ENCODE results near the gene SELE.

Gene SELE

DNA sequence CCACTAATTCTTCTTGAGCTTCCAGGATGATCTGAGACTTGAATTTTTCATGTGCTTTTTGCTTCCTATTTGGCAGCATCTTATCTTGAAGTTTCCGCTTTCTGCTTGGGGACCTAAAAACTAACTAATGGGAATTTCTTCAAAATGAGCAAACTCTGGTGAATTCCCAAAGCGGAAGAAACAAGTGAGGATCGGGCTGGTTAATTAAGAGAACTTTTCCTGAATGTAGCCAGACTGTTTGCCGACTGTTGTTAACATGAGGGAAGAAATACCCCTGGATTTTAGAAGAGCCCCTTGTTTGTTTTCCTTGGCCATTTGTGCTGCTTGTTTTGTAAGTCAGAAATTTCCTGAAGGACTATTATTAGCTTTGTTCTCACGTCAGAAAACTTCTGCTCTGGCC lies 6.1 kb upstream of the SELE start:
- TF ChIP-seq, protein P1, sequence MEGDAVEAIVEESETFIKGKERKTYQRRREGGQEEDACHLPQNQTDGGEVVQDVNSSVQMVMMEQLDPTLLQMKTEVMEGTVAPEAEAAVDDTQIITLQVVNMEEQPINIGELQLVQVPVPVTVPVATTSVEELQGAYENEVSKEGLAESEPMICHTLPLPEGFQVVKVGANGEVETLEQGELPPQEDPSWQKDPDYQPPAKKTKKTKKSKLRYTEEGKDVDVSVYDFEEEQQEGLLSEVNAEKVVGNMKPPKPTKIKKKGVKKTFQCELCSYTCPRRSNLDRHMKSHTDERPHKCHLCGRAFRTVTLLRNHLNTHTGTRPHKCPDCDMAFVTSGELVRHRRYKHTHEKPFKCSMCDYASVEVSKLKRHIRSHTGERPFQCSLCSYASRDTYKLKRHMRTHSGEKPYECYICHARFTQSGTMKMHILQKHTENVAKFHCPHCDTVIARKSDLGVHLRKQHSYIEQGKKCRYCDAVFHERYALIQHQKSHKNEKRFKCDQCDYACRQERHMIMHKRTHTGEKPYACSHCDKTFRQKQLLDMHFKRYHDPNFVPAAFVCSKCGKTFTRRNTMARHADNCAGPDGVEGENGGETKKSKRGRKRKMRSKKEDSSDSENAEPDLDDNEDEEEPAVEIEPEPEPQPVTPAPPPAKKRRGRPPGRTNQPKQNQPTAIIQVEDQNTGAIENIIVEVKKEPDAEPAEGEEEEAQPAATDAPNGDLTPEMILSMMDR (IDR thresholded peaks at IDR 0.05): no peak

GRCh38 chr1:169731446-169731845 lies 2.4 kb downstream of the SELE start:
- TF ChIP-seq, protein P1 (IDR thresholded peaks at IDR 0.05): no peak

- TF ChIP-seq, protein P1 (IDR thresholded peaks at IDR 0.05): no peak
Measured at GRCh38 chr1:169729991-169730390, 3.9 kb downstream of the SELE start.

DNA sequence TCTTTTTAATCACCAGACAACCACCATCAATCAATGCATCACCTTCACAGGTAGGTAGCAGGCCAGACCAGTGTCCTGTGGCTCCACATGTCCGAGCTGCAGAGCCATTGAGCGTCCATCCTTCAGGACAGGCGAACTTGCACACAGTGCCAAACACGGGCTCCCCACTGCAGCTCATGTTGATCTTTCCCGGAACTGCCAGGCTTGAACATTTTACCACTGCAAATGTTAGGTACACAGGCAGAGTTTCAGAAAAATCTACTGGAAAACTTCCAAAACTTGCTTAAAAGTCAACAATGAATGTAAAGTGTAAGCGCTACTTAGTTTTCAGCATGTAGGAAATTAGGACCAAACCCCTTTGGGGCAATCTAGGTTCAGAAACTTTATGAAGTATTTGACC lies 6.6 kb downstream of the SELE start:
- TF ChIP-seq, protein P1 (IDR thresholded peaks at IDR 0.05): no peak

GRCh38 chr1:169726851-169727250 lies 7.0 kb downstream of the SELE start:
- TF ChIP-seq, protein P1 (IDR thresholded peaks at IDR 0.05): no peak

DNA sequence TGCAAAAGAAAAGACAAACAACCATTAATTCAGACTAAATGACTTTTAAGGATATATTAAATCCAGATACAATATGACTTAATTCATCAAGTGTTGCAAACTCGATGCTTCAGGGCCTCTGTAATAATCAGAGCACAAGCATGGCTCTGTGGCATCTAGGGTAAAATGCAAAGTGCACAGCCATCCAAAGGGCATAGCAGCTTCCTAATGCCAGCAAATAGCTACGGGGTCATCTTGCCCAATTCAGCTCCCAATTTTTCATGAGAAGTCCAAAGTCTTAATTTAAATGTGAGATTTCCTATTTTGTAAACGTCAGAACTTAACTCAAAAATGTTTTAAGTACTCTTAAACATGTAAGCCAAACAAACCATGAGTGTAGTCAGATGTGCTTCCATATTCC lies 7.9 kb downstream of the SELE start:
- TF ChIP-seq, protein P1 (IDR thresholded peaks at IDR 0.05): no peak

- TF ChIP-seq, protein P1 (IDR thresholded peaks at IDR 0.05): no peak
Measured at GRCh38 chr1:169724168-169724567, 9.7 kb downstream of the SELE start.

- TF ChIP-seq, protein P1 (IDR thresholded peaks at IDR 0.05): no peak
Measured at GRCh38 chr1:169723763-169724162, 10.1 kb downstream of the SELE start.

Measured in LNCAP (cell line).